SK-N-SH (cell line): ENCODE data around the gene OVOL1. TPM values are rescaled to one million over a fixed set of nuclear protein-coding genes. Genes with fewer than 3 reads are reported as not detected.
A peak's percentile ranks its signal among the peaks of the same experiment; 100 is the strongest.

ENCODE experiments used
- CTCF ChIA-PET: fragments of 300-600, 350-600 bp; formaldehyde crosslinking; extraction: SDS; loops from one replicate; lab custom pipeline; 2021; lab: Yijun Ruan, JAX
- POLR2A ChIA-PET: fragments of 350-600 bp; sonication (Branson Sonifier 250); formaldehyde crosslinking; extraction: SDS; loops from one replicate; lab custom pipeline; 2020; ENCODE audit warnings: antibody characterized with exemption, inconsistent platforms; lab: Yijun Ruan, JAX
- DNase-seq: peaks from one replicate; pipeline ENCODE4 v3.0.0; 2012
- H2AFZ ChIP-seq: fragments of 200-600 bp; sonication (generic); 2 replicates; pipeline ENCODE4 v1.8.1; 2016; ENCODE audit warnings: antibody characterized with exemption, mild to moderate bottlenecking, low read depth
- H3F3A ChIP-seq: fragments of 200-600 bp; sonication (generic); replicated peaks from 2 replicates; pipeline ENCODE3; 2016; ENCODE audit warnings: antibody characterized with exemption, mild to moderate bottlenecking; ENCODE audit not compliant: insufficient read depth
- H3K27ac ChIP-seq, 2 experiments: fragments of 200-500 bp in 1 of 2; fragments of 200-600 bp in 1 of 2; sonication (Bioruptor generic) in 1 of 2; sonication (generic), shearing (Covaris generic) in 1 of 2; 2 replicates each; pipeline versions ENCODE4 v1.5.1 to v1.6.1; 2014 to 2016; ENCODE audit warnings: low read depth in 2 of 2, inconsistent platforms in 1 of 2, low read length in 1 of 2, mild to moderate bottlenecking in 1 of 2, mixed read lengths in 1 of 2
- H3K27me3 ChIP-seq: fragments of 200-600 bp; sonication (generic), shearing (Covaris generic); 2 replicates; pipeline ENCODE4 v1.6.1; 2016; ENCODE audit warnings: mixed run types; ENCODE audit not compliant: insufficient read depth
- H3K36me3 ChIP-seq, 2 experiments: fragments of 200-500 bp in 1 of 2; fragments of 200-600 bp in 1 of 2; sonication (Bioruptor generic) in 1 of 2; sonication (generic) in 1 of 2; replicated peaks in 1 of 2; 2 replicates each; pipeline versions ENCODE3 to v1.5.1; 2014 to 2016; ENCODE audit warnings: low read length in 1 of 2, mild to moderate bottlenecking in 1 of 2; ENCODE audit not compliant: insufficient read depth in 2 of 2, control insufficient read depth in 1 of 2
- H3K4me1 ChIP-seq, 2 experiments: fragments of 200-500 bp in 1 of 2; fragments of 200-600 bp in 1 of 2; sonication (Bioruptor generic) in 1 of 2; sonication (generic), shearing (Covaris generic) in 1 of 2; 2 replicates each; pipeline versions ENCODE4 v1.5.1 to v1.6.1; 2014 to 2016; ENCODE audit warnings: low read depth in 1 of 2, low read length in 1 of 2, mixed run types in 1 of 2; ENCODE audit not compliant: insufficient read depth in 2 of 2, control insufficient read depth in 1 of 2
- H3K4me2 ChIP-seq: fragments of 200-600 bp; sonication (generic), shearing (Covaris generic); 2 replicates; pipeline ENCODE4 v1.6.1; 2017; ENCODE audit warnings: mixed run types
- H3K4me3 ChIP-seq, 2 experiments: fragments of 200-500 bp in 1 of 2; fragments of 200-600 bp in 1 of 2; sonication (Bioruptor generic) in 1 of 2; sonication (generic), shearing (Covaris generic) in 1 of 2; 2 replicates each; pipeline versions ENCODE4 v1.5.1 to v1.8.1; 2014 to 2016; ENCODE audit warnings: low read depth in 2 of 2, inconsistent platforms in 1 of 2, low read length in 1 of 2, mild to moderate bottlenecking in 1 of 2, mixed read lengths in 1 of 2, moderate library complexity in 1 of 2
- H3K79me2 ChIP-seq: fragments of 200-600 bp; sonication (generic); 2 replicates; pipeline ENCODE4 v1.8.1; 2017; ENCODE audit warnings: mild to moderate bottlenecking; ENCODE audit not compliant: insufficient read depth
- H3K9ac ChIP-seq: fragments of 200-600 bp; sonication (generic); 2 replicates; pipeline ENCODE4 v1.6.1; 2017; ENCODE audit warnings: mixed run types
- H3K9me2 ChIP-seq: fragments of 200-600 bp; sonication (generic); 2 replicates; pipeline ENCODE4 v1.6.1; 2017; ENCODE audit warnings: mixed run types
- H3K9me3 ChIP-seq: fragments of 200-600 bp; sonication (generic); 2 replicates; pipeline ENCODE4 v1.6.1; 2017; ENCODE audit warnings: mixed run types, mild to moderate bottlenecking, moderate library complexity
- H4K20me1 ChIP-seq: fragments of 200-600 bp; sonication (generic); 2 replicates; pipeline ENCODE4 v1.6.1; 2017; ENCODE audit warnings: mild to moderate bottlenecking, mixed run types; ENCODE audit not compliant: insufficient read depth
- CTCF ChIP-seq: fragments of 200-600 bp; sonication (generic); IDR thresholded peaks from 2 replicates; pipeline ENCODE4 v1.6.1; 2017; ENCODE audit warnings: antibody characterized with exemption, mild to moderate bottlenecking, moderate library complexity
- EP300 ChIP-seq, 2 experiments: IDR thresholded peaks; 2 replicates each; pipeline versions ENCODE4 v1.4.0 to v1.6.1; 2012; ENCODE audit warnings: borderline replicate concordance in 1 of 2, low read depth in 1 of 2, low read length in 1 of 2
- FOSL2 ChIP-seq: IDR thresholded peaks from 2 replicates; pipeline ENCODE4 v1.4.0; 2012; ENCODE audit warnings: low read depth, mild to moderate bottlenecking, moderate library complexity, borderline replicate concordance
- FOXJ3 ChIP-seq: sonication (generic); formaldehyde crosslinking; IDR thresholded peaks from 2 replicates; pipeline ENCODE4 v1.5.1; 2020; ENCODE audit warnings: mild to moderate bottlenecking, missing genetic modification reagents
- IRF3 ChIP-seq: fragments of 150-350 bp; IDR thresholded peaks from 2 replicates; pipeline ENCODE4 v1.6.1; 2016; ENCODE audit warnings: mild to moderate bottlenecking, low read depth, low read length
- JUND ChIP-seq: IDR thresholded peaks from 2 replicates; pipeline ENCODE4 v1.4.0; 2012
- NFIC ChIP-seq: IDR thresholded peaks from 2 replicates; pipeline ENCODE4 v1.4.0; 2012; ENCODE audit warnings: borderline replicate concordance
- NRF1 ChIP-seq: IDR thresholded peaks from 2 replicates; pipeline ENCODE4 v1.6.1; 2012; ENCODE audit warnings: low read depth, mild to moderate bottlenecking, low read length
- RAD21 ChIP-seq: IDR thresholded peaks from 2 replicates; pipeline ENCODE4 v1.6.1; 2012; ENCODE audit warnings: mild to moderate bottlenecking, low read length
- RCOR1 ChIP-seq: fragments of 150-350 bp; IDR thresholded peaks from 2 replicates; pipeline ENCODE4 v1.6.1; 2017; ENCODE audit warnings: antibody characterized with exemption, low read length
- SIN3A ChIP-seq: IDR thresholded peaks from 2 replicates; pipeline ENCODE4 v1.6.1; 2012; ENCODE audit warnings: low read depth, mild to moderate bottlenecking, low read length, moderate library complexity, borderline replicate concordance
- TAF1 ChIP-seq: IDR thresholded peaks from 2 replicates; pipeline ENCODE4 v1.6.1; 2012; ENCODE audit warnings: low read depth, mild to moderate bottlenecking, low read length, moderate library complexity, borderline replicate concordance
- TCF12 ChIP-seq: IDR thresholded peaks from 2 replicates; pipeline ENCODE4 v1.4.0; 2012
- TEAD4 ChIP-seq: IDR thresholded peaks from 2 replicates; pipeline ENCODE4 v1.4.0; 2012; ENCODE audit warnings: mild to moderate bottlenecking, borderline replicate concordance; ENCODE audit not compliant: insufficient read depth
- USF1 ChIP-seq: IDR thresholded peaks from 2 replicates; pipeline ENCODE4 v1.4.0; 2012; ENCODE audit warnings: low read depth, borderline replicate concordance
- WGBS: methylation state at CpG from one replicate; pipeline ENCODE4 v1.1.6; 2017; ENCODE audit warnings: low lambda C conversion rate; 5-methylcytosine and 5-hydroxymethylcytosine counted together
- polyA plus RNA-seq, 3 experiments: library from polyadenylated mRNA; depleted of rRNA; stranded (reverse); fragments of >200 nt; gene quantifications; 2 replicates each; pipeline ENCODE4 v1.2.3, GENCODE V29; 2012
- TF ChIP-seq, protein P1 (sequence below): fragments of 150-350 bp; IDR thresholded peaks from 2 replicates; pipeline ENCODE4 v1.6.1; 2017; ENCODE audit warnings: antibody characterized with exemption, low read length, low read depth, borderline replicate concordance
- TF ChIP-seq, protein P2 (sequence below): IDR thresholded peaks from 2 replicates; pipeline ENCODE4; 2012
- TF ChIP-seq, protein P3 (sequence below): IDR thresholded peaks from 2 replicates; pipeline ENCODE4 v1.4.0; 2012; ENCODE audit warnings: low read depth, borderline replicate concordance
- TF ChIP-seq, protein P4 (sequence below): IDR thresholded peaks from 2 replicates; pipeline ENCODE4 v1.6.1; 2012; ENCODE audit warnings: mild to moderate bottlenecking, low read depth, low read length, moderate library complexity

The OVOL1 gene
- polyA plus RNA-seq, 1 of the 3 experiments (the other 2 are of a cell fraction) = not detected

- TF ChIP-seq JUND (no peak), TCF12 (no peak), USF1 (no peak), FOSL2 (no peak), RCOR1 (no peak), CTCF (no peak), RAD21 (no peak), SIN3A (no peak), IRF3 (no peak), NRF1 (no peak), TAF1 (no peak), NFIC (no peak), TEAD4 (no peak), EP300 (IDR thresholded peaks at IDR 0.05; ENCODE audit: borderline replicate concordance in 1 of 2, low read depth in 1 of 2, low read length in 1 of 2) (no peak), FOXJ3 (no peak)
- TF ChIP-seq, protein P1, sequence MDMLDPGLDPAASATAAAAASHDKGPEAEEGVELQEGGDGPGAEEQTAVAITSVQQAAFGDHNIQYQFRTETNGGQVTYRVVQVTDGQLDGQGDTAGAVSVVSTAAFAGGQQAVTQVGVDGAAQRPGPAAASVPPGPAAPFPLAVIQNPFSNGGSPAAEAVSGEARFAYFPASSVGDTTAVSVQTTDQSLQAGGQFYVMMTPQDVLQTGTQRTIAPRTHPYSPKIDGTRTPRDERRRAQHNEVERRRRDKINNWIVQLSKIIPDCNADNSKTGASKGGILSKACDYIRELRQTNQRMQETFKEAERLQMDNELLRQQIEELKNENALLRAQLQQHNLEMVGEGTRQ = no peak
- TF ChIP-seq, protein P2, sequence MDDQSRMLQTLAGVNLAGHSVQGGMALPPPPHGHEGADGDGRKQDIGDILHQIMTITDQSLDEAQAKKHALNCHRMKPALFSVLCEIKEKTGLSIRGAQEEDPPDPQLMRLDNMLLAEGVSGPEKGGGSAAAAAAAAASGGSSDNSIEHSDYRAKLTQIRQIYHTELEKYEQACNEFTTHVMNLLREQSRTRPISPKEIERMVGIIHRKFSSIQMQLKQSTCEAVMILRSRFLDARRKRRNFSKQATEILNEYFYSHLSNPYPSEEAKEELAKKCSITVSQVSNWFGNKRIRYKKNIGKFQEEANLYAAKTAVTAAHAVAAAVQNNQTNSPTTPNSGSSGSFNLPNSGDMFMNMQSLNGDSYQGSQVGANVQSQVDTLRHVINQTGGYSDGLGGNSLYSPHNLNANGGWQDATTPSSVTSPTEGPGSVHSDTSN = no peak
- TF ChIP-seq, protein P3, sequence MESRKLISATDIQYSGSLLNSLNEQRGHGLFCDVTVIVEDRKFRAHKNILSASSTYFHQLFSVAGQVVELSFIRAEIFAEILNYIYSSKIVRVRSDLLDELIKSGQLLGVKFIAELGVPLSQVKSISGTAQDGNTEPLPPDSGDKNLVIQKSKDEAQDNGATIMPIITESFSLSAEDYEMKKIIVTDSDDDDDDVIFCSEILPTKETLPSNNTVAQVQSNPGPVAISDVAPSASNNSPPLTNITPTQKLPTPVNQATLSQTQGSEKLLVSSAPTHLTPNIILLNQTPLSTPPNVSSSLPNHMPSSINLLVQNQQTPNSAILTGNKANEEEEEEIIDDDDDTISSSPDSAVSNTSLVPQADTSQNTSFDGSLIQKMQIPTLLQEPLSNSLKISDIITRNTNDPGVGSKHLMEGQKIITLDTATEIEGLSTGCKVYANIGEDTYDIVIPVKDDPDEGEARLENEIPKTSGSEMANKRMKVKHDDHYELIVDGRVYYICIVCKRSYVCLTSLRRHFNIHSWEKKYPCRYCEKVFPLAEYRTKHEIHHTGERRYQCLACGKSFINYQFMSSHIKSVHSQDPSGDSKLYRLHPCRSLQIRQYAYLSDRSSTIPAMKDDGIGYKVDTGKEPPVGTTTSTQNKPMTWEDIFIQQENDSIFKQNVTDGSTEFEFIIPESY = no peak
- TF ChIP-seq, protein P4, sequence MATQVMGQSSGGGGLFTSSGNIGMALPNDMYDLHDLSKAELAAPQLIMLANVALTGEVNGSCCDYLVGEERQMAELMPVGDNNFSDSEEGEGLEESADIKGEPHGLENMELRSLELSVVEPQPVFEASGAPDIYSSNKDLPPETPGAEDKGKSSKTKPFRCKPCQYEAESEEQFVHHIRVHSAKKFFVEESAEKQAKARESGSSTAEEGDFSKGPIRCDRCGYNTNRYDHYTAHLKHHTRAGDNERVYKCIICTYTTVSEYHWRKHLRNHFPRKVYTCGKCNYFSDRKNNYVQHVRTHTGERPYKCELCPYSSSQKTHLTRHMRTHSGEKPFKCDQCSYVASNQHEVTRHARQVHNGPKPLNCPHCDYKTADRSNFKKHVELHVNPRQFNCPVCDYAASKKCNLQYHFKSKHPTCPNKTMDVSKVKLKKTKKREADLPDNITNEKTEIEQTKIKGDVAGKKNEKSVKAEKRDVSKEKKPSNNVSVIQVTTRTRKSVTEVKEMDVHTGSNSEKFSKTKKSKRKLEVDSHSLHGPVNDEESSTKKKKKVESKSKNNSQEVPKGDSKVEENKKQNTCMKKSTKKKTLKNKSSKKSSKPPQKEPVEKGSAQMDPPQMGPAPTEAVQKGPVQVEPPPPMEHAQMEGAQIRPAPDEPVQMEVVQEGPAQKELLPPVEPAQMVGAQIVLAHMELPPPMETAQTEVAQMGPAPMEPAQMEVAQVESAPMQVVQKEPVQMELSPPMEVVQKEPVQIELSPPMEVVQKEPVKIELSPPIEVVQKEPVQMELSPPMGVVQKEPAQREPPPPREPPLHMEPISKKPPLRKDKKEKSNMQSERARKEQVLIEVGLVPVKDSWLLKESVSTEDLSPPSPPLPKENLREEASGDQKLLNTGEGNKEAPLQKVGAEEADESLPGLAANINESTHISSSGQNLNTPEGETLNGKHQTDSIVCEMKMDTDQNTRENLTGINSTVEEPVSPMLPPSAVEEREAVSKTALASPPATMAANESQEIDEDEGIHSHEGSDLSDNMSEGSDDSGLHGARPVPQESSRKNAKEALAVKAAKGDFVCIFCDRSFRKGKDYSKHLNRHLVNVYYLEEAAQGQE = no peak
- Histone ChIP-seq H3K79me2 (no peaks in the 10 kb centered on the region), H4K20me1 (no peaks in the 10 kb centered on the region), H3K27ac (no peak overlapping the region), H3K9me3 (no peaks in the 10 kb centered on the region), H3F3A (no peaks in the 10 kb centered on the region), H3K36me3 (no peaks in the 10 kb centered on the region), H3K4me2 (no peak overlapping the region), H3K27me3 (peaks cover 23% of the 10 kb centered on the region), H2AFZ (no peak overlapping the region), H3K9me2 (no peaks in the 10 kb centered on the region), H3K4me1 (no peaks in the 10 kb centered on the region; a peak in 1 of 4 replicates), H3K4me3 (no peak overlapping the region), H3K9ac (no peak overlapping the region)
- WGBS = 88% methylated on average over 8 of the region's 16 CpGs
- ChIA-PET POLR2A (no interaction called here), CTCF (interaction anchor here (0.6 to 19.1 kb wide), 4 partner anchors 11 to 154 kb away, joined by 3 to 152 read pairs (median 25); partner anchors contain the start of genes AP5B1 and SIPA1)
- DNase-seq = peak; percentile 19
These were observed 5.6 kb downstream of the OVOL1 start for GRCh38 chr11:65792456-65792855.
